ENCODE data around the gene TANGO6.
"Not testable (repeated sequence)": the region's sequence is repeated elsewhere in the genome, so short reads cannot be mapped to it uniquely, and the experiment has no call there.

TANGO6 gene

DNA sequence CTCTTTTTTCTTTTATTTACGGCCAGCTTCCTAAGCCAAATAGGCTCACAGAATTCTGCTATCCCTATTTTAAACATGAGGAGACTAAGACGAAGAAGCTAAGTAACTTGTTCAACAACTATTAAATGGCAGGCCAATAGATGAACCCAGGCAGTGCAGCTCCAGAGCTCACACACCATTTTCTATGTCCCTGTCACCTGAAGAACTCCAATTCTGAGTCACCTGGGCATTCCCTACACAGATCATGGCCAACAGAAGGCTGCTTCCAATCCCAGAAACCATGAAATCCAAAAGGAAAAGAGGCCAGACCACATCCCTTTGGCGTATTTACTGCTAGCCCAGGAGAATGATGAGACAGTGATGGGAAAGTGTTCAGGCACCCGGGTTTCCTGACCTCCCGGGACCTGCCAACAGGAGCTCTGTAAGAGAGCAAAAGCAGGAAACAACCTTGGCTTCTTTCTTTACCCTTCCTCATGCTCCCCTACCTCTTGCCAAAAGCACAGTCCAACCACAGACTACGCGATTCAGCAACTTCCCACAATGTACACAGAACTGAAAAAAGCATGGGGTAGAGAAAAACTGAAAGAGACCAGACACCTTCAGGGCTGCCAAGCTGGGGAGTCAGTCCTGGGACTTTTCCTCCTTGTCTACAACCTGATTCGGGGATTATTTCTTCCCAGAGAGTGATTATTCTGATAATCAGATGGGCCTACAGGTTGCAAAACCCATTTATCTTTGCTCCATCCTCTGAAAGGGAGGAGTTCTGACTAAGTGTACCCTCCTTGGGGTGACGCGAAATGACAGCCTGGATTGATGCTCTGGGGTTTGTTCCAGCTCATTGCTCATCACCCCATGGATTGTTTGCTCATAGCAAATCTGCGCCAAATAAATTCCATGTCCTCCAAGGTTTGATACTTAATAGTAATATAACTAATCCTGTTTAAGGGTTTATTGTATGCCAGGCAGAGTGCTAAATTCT is 214.4 kb downstream of the TANGO6 start:
- no peak for DNase-seq (ENCODE audit: low spot score)

- DNase-seq (ENCODE audit: low spot score): not testable (repeated sequence)
These were observed 220.2 kb downstream of the TANGO6 start for GRCh38 chr16:69063491-69063890.

GRCh38 chr16:69064124-69064763 is 220.9 kb downstream of the TANGO6 start:
- DNase-seq (ENCODE audit: low spot score): no peak

DNA sequence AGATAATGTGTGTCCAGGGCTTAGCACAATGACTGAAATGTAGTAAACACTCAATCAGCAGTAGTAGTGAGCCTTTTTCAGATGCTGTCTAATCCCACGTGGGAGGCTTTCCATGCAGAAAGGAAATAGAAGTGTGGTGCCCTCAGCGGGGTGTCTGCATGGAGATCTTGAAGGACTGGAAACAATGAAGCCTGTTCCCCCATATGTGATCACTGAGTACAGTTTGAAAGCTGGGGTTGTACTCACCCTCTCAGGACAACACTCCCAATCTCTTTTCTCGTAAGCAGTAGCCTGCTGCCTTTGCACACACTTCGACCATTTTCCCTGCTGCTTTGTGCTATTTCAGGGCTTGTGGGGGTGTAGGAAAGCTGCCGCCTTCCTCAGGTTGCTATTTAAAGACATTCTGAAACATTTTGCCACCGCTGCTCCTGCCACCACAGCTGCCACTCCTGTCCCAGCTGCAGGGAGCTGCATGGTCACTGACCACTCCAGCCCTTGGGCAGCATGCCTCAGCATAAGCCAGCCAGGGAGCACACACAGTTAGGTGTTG is 221.5 kb downstream of the TANGO6 start:
- no peak for DNase-seq (ENCODE audit: low spot score)

GRCh38 chr16:69069504-69069903 is 226.2 kb downstream of the TANGO6 start:
- DNase-seq (ENCODE audit: low spot score): no peak

DNA sequence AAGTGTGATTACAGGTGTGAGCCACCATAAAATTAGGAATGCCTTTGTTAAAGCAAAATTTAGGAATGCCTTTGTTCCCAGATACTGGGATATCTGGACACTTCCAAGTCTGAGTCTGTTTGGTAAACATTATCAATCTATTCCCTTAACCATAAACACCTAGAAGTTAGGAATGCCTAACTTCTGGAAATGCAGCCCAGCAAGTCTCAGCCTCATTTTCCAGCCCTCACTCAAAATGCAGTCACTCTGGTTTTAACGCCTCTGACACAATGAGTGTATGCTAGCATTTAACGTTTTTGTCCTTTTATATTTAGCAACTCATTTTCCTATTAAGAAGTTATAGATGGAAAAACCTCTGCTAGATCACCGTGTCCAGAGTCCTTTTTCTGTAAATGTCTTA is 227.7 kb downstream of the TANGO6 start:
- DNase-seq (ENCODE audit: low spot score): no peak

DNA sequence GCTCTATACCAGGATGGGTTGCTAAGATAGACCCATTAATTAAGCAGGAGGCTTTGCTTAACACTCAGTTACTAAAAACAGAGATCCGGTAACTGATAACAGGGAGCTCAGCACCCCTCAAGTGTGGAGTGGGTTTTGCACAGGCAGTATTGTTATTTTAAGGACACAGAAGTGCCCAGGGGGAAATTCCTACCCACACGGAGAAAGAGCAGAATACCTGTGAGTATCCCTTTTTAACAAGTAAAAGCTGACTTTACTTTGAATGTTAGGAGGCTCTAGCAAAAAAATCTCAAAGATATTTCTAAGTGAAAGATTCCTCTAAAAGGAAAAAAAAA is 229.3 kb downstream of the TANGO6 start:
- DNase-seq (ENCODE audit: low spot score): no peak

- DNase-seq (ENCODE audit: low spot score): no peak
These were observed 229.9 kb downstream of the TANGO6 start for GRCh38 chr16:69073181-69073702.

DNA sequence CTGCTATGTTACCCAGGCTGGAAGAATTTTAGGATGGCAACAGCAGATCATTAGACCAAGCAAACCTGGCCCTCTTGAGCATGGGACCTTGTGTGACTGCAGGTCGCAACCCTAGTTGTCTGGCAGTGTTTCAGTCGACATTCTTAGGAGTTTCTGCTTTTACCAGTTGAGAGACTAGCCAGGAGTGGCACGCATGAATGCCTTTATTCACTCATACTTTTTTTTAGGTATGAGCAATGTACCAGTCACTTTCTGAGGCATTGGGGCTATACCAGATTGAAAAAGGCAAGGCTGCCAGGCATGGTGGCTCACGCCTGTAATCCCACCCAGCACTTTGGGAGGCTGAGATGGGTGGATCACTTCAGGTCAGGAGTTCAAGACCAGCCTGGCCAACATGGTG is 233.9 kb downstream of the TANGO6 start:
- DNase-seq (ENCODE audit: low spot score): no peak

DNA sequence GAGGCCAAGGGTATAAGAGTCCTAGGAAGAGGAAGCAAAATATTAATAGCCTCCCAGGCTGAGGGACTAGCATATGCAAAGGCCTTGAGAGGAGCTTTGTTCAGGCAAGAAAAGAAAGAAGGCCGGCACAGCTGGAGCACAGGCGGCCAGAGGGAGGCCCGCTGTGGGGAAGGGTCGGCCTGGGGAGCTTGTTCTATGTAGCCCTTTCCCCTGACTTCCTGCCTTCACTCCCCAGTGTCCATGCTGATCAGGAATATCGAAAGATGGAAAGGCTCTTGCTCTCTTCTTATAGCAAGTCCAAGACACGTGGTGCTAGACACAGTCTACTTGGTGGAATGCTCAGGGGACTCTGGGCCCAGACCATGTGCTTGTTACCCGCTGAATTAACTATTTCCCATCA is 234.7 kb downstream of the TANGO6 start:
- no peak for DNase-seq (ENCODE audit: low spot score)

DNA sequence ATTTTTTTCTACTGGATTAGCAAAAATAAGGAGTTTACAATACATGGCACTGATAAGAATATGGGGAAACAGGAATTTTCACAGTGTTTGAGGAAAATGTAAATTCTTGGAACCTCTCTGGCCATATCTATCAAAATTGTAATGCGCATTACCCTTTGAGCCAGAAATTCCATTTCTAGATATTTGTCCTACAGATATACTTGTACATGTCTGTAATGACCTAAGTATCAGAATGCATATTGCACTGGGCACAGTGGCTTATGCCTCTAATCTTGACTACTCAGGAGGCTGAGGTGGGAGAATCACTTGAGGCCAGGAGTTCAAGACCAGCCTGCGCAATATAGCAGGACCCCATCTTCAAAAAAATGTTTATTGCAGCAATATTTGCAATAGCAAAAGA is 236.4 kb downstream of the TANGO6 start:
- DNase-seq (ENCODE audit: low spot score): no peak

GRCh38 chr16:69083306-69083941 is 240.1 kb downstream of the TANGO6 start:
- no peak for DNase-seq (ENCODE audit: low spot score)

- DNase-seq (ENCODE audit: low spot score): no peak
These were observed 241.0 kb downstream of the TANGO6 start for GRCh38 chr16:69084289-69084688.

DNA sequence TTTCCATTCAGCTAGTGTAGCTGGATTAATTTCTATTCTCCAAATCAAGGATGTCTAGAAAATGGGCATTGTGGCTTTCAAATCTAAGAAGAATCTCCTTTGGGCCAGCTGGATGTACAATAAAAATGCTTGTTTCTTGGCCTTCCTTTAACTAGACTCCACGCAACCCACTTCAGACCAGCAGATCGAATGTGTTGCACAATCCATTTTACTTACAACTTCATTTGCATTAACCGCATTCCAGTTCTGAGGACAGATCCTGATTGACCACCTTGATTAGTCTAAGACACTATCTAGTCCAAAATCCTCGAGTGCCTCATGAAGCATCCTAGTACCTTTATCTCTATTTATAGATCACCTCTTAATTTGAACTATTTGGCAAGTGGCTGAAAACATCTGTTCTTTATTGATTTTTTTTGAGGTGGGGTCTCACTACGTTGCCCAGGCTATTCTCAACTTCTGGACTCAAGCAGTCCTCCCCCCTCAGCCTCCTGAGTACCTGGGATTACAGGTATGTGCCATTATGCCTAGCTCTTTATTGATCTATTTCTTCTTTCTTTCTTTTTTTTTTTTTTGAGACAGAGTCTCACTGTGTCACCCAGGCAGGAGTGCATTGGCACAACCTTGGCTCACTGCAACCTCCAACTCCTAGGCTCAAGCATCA is 241.8 kb downstream of the TANGO6 start:
- no peak for DNase-seq (ENCODE audit: low spot score)

DNA sequence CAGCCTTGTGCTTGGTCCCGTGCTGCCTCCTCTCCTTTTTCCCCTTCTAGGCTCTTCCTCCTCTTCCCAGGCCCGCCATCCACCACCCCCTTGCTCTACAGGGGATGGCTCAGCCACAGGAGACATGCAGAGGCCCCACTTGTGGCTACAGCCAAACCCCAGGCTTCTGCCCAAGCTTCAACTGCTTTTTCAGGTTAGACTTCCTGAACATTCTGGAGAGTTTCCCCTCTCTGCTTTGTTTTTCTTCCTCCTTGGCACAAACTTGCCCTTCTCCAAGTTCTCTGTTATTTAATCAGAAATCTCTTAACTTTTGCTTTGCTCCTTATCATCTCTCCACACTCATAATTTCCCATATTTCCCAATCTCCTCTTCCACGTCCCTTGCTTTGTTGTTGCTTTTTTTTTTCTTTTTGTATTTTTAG is 243.8 kb downstream of the TANGO6 start:
- DNase-seq (ENCODE audit: low spot score): no peak

DNA sequence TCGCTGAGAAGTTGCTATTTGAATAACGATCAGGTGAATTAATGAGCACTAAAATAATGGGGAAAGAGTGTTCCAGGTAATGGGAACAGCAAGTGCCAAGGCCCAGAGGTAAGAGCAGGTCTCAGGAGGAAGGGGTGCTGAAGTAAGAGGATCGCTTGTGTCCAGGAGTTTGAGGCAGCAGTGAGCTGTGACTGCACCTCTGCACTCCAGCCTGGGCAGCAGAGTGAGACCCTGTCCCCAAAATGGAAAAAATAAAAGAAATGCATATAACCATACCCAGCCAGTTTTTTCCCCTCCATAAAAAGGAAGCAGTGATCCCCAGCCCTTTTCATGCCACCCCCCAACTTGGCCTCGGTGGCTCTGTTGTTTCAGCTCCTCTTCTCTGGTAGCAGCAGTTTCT is 245.4 kb downstream of the TANGO6 start:
- no peak for DNase-seq (ENCODE audit: low spot score)

- DNase-seq (ENCODE audit: low spot score): no peak
These were observed 246.0 kb downstream of the TANGO6 start for GRCh38 chr16:69089091-69089910.

GRCh38 chr16:69093974-69094373 is 250.6 kb downstream of the TANGO6 start:
- no peak for DNase-seq (ENCODE audit: low spot score)

GRCh38 chr16:69094501-69094900 is 251.2 kb downstream of the TANGO6 start:
- DNase-seq (ENCODE audit: low spot score): no peak

- no peak for DNase-seq (ENCODE audit: low spot score)
These were observed 251.9 kb downstream of the TANGO6 start for GRCh38 chr16:69095193-69095592.
